HG02943 (cell line): ENCODE data around the gene TREH.

Source experiments
- ATAC-seq: cut with Tn5 transposase; IDR thresholded peaks from one replicate; pipeline ENCODE4 v1.9.1; 2021; ENCODE audit warnings: mild to moderate bottlenecking, low read depth, moderate library complexity; ENCODE audit not compliant: unreplicated experiment

The TREH gene

DNA sequence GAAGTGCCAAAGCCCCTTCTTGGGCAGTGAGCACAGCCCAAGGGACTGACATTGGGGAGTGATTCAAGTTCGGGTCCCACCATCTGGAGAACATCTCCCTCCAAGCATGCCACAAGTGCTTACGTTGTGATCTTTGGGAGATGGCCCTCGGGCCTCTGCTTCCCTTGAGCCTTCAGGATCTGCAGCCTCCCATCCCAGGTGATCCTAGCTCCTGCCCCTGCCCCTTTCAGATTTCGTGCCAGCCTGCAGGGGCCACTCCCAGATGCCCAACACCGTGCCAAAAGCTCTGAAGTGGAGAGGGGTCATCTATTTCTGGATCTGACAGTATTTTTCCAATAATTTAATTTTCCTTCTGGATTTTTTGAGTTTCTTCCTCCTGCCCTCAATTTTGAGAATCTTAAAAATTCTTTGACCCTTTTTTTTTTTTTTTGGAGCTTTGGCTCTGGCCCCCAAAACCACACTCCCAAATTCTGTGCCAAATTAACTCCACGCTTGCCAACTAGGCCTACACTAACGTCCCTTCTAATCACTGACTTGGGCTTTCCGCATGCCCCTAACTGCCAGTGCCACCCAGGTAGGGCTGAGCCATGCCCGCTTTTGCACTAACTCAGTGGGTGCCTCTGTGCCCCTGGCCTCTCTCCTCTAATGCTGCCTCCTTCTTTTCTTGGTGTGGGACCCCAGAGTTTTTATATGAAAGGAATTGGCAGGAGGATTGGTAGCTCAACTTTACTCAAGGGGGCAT is 46.7 kb downstream of the TREH start:
- ATAC-seq: no peak

DNA sequence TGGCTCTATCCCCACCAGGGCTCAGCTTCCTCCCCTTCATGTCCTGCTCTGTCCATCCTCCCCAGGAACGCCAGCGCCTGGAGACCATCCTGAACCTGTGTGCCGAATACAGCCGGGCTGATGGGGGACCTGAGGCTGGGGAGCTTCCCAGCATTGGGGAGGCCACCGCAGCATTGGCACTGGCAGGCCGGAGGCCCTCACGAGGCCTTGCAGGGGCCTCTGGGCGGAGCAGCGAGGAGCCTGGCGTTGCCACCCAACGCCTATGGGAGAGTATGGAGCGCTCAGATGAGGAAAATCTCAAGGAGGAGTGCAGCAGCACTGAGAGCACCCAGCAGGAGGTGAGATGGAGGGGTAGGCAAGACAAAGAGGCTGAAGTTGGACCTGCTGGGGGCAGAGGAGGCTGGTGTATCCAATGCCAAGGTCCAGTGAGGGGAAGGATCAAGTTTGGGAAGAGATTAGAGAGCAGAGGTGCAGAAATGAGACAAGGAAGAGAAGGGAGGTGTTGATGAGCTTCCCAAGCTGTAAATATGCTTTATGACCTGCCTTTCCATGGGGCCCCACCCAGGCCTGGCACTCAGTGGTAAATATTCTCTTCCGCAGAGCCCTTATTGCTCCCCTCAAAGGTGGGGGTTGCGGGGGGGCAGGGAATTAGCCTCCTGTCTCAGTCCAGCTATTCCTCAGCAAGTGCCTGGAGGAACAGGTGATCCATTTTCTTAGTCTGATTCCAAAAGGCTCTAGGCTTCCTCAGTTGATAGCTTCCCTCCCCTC is 48.1 kb downstream of the TREH start:
- ATAC-seq: no peak

DNA sequence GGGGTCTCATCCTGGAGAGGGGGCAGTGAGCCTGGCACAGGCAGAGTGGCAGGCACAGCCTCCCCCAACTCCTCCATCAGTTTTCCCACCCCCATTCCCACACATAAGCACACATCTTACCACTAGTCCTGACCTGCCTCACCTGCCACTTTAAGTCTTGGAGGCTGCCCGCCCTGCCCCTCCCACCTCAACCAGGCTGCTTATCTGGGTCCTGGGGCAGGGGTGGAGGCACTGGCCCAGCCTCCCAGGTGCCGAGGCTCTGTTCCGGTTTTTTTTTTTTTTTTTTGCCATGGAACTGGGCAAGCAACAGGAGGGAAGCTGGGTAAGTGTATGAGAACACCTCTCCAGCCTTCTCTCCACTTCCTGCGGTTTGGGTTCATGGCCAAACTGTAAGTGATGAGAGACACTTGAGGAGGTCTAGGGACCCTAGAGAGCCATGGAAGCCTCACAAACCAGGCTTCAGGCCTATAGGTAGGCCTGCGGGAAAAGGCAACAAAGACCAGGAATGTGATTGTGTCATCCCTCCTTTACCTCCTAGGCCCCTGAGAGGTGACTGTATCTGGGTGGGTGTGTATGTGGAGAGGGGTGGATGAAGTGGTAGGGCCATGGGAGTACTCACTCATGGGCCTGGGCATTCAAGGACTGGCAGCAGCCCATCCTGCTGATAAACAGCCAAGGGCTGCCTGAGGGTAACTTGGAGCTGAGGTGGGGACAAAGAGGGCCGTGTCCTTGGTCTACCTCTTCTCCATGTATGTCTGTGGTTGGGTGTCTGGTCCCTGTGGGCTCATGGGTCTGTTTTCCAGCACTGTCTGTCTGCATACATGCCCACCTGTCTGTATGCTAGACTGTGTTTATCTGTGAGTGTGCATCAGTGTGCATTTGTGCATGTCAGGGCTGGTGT is 49.4 kb downstream of the TREH start:
- ATAC-seq: no peak

DNA sequence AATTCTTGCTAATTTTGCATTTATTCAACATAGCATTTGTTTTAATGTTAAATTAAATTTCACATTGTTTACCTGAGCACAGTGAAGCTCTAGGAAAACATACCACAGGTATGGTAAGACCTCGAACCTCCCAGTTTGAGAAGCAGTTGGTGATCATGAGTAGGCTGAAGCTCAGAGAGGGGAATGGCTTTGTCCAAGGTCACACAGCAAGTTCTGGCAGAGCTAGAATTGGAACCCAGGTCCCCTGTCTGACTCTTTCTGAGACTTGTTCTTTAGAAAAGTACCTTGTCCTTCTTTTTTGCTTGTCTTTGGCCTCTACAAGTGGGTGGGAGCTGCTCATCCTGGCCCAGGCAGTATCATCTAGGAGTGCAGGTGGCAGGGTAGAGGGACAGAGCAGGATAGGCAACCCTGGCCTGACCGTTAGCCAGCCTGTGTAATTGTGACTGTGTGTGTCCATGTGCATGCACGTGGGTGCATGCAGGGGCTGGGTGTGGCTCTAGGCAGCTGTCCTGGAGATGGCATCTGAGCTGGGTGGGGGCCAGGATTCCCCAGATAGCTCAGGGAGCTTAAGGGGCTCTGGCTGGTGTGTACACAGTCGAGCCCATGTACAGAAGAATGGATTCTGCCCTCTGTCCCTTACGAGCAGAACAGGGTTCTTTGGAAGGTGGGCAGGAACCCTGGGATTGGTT is 50.4 kb downstream of the TREH start:
- ATAC-seq: no peak

DNA sequence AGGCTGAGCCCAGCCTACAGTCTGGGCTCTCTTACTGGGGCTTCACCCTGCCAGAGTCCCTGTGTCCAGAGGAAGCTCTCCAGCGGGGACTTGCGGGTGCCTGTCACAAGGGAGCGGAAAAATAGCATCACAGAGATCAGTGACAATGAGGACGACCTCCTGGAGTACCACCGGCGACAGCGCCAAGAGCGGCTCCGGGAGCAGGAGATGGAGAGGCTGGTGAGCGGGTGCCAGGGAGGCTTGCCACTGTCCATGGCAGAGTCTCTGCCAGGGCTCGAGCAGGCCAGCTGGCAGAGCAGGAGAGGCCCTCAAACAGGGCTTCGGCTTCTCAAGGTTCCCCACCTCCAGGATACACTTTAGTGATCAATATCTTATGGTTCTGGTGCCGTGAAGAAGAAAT is 51.0 kb downstream of the TREH start:
- ATAC-seq: no peak

DNA sequence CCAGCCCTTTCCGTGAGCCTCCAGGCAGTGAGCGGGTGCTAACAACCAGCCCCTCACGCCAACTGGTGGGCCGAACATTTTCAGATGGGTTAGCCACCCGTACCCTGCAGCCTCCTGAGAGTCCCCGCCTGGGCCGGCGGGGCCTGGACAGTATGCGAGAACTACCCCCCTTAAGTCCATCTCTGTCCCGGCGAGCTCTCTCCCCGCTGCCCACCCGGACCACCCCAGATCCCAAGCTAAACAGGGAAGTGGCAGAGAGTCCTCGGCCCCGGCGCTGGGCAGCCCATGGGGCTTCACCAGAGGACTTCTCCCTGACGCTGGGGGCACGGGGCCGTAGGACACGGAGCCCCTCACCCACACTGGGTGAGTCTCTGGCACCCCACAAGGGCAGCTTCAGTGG is 51.4 kb downstream of the TREH start:
- no peak for ATAC-seq

DNA sequence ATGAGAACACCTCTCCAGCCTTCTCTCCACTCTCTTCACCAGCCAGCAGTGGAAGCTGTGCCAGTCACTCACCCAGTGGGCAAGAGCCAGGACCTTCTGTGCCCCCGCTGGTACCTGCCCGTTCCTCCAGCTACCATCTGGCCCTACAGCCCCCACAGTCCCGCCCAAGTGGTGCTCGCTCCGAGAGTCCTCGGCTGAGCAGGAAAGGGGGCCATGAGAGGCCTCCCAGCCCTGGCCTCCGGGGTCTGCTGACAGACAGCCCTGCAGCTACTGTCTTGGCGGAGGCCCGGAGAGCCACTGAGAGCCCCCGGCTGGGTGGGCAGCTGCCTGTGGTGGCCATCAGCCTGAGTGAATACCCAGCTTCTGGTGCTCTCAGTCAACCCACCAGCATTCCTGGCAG is 51.9 kb downstream of the TREH start:
- ATAC-seq: no peak

DNA sequence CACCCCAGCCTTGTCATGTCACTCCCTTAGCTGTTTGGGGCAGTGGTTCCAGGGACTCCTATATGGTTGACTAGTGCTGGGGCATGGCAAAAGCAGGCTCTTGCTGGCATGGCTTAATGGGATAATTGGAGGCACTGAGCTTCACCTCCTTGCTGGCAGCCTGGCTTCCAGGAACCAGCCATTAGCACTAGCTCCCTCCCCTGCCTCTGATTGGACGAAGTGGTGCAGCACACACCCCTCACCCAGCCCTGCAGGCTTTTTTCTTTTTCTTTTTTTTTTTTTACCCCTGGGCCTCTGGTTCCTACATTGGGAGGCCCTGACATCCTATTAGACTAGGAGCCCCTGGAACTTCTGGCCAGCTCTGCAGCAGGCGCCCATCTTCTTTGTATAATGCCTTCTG is 53.5 kb downstream of the TREH start:
- no peak for ATAC-seq

DNA sequence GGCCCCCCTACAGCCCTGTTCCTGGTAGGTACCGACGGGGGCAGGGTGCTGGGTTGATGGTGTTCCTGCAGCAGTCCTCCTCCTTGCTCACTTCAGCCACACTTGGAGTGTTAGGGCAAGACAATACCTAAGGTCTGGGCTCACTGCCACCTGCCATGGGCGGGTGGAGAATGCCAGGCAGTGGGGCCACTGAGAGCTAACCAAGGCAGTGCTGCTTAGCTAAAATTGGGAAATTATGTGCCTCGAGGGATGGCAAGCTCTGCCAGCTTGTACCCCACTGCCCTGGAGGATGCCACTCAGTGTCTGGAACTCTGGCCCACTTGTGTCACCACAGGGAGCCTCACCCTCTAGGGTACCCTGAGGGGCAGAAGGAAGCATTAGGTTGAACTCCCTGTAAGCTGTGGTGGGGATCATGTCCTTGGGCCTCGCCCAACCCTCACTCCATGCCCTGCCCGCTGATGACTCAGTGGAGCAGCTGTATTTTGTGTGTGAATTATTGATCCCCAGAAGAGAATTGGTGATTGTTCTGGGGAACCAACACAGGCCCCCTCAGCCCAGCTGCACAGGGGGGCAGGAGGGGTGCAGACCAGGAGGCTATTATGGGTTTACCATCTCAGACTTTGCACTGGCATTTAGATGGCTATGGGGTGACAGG is 54.3 kb downstream of the TREH start:
- no peak for ATAC-seq

DNA sequence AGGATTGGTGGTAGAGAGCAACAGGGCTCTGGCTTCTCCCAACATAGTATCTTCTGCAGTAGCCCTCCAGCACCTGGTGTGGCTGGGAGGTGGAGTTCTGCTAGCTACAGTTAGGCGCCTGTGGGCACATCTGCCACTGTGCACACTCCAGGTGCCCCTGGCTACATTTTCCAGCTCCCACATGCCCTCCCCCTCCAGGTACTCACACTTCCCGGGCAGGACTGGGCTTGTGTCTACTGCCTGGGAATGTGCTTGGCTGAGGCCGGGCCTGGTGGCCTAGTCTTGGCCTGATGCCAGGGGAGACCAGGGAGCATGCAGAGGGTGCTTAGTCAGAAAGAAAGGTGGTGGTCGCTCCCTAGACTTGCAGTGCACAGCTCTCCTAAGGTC is 56.2 kb downstream of the TREH start:
- ATAC-seq: no peak

DNA sequence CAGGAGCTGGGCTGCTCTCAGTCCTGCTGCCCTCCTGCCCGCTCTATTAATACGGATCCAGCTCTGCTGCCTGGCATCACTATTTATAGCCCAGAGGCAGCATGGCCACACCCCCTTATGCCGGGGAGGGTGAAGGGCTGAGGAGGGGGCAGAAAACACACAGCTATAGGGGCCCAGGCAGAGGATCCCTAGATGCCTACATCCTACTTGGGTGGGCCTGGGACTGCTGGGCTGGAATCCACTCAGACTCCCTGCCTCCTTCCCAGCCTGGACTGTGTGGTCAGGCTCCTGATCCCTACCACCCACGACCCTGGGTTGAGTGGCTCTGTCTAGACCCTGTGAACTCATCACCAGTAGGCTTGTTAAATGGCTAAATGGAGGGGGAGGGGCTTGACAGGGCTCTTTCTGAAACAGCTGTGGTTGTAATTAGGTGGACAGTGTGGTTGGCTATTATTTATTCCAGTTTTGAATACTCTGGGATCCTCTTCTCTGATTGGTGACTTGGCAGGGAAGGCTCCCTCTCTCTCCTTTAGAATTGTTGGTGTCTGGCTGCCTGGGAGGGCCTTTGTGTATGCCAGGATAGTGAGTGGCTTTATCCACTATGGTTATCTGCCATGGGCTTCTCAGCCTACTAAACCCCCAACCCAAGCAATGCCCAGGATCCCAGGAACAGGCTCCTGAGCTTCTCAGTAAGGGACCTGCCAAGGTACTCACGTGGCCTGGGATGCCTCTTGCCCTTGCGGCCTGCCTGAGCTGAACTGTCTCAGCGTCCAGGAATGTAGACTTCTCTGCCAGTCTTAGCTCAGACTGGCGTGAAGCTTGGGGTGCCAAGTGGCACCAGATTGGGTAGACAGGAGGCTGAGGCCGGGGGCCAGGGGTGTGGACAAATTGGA is 56.8 kb downstream of the TREH start:
- no peak for ATAC-seq

DNA sequence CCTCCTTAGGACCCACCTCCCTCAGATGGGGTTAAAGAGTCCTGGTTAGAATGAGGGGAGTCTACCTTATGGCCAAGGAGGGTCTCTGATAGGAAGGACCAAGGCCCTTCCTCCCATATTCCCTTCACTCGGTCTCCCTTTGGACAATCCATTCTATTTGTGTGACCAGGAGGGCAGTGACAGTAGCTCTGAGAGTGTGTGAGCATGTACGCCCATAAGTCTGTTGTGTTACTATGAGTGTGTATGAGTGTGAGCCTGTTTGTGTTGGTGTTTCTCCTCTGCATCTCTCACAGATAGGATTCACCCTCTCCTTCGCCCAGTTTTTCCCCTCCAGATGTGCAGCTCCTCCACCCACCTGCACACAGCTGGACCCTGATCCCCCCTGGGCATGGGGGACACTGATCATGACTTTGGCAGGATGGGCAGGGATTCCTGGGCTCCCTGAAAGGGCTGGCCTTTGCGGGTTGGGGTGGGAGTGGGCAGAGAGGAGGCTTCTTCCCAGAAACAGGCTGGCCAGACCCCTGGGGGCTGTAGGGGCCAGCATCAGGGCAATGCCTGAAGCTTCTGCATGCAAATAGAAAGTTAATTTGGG is 57.6 kb downstream of the TREH start:
- no peak for ATAC-seq

DNA sequence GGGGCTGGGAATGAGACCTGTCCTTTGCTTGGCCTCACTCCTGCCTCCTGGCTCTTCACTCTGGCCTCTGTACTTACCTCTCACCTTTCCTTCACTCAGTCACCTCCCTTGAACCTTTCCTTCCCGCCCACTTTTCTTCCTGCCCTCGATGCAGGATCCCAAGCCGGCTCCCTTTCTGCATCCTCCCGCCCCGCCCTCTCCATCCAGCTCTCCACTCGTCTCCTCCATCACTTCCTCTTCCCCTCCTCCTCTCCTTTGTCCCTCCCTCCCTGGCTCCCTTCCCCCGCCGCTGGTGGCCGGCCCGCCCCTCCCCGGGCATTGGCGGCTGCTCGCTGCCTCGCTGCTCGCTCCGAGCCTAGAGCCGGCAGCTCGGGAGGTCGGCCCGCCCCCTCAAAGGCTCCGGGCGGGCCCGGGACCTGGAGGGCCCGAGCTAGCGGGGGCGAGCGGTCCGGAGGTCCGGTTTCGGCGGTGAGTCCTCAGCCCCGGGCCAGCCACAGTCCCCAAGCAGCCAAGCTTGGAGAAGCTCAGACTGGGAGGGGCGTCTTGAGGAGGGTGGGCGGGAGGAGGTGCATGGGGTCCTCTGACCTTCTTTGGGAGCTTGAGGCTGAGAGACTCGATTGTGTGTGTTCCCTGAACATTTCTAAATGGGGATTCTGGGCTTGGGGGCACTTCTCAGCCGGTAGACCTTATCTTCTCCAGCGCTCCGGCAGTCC is 58.2 kb downstream of the TREH start:
- ATAC-seq: no peak

DNA sequence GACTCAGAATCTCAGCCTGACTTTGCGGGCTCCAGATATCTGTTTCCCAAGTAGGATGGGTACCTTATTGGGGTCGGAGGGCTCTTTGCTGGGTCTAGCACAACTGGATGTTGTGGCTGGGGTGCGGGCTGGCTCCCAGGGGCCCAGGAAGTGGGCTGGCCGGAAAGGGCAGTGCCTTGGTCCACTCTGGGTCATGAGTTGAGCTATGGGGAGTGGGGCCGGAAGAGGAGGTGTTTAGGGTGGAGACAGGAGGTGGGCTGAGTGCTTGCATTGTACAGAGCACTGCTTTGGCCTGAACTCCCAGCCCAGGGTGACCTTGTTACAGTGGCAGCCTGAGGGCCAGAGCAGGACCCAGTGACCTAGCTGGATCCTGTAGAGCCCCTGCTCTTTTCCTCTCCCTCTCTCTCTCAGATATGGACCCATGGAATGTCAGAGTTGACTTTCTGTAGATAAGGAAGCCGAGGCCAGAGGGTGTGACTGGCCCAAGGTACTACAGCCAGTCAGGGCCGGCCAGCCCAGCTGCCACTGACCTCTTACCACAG is 58.9 kb downstream of the TREH start:
- no peak for ATAC-seq

DNA sequence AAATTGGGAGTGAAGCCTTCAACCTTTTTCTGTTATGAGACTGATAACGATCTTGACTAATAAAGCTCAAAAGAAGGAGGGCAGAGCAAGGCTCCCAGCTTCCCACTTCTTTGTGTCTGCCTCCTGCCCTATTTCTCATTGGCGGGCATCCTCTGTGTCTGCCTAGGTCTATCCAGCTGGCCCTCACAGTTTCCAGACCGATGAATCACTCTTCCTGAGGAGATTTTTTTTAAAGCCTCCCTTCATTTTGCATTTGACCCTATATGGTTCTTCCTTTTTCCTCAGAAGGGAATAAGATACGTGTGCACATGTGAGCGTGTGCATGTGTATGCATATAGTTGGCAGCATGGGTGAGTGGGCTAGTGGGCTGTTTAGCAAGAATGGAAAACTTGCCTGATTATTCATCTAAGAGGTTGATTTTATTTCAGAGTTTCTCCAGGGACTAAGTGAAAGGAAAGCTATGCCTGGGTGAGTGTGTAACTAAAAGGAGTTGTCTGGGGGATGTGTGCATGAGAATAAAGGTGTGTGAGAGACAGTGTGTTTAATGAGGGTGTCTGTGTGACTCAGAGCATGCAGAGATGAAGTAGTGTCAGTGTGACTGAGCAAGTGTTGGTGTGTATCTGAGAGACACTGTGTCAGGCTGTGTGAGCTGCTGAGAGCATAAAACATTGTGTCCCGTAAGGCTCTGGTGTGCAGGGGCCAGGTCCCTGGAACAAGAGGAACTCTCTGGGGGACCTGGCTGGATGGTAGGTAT is 59.8 kb downstream of the TREH start:
- no peak for ATAC-seq

DNA sequence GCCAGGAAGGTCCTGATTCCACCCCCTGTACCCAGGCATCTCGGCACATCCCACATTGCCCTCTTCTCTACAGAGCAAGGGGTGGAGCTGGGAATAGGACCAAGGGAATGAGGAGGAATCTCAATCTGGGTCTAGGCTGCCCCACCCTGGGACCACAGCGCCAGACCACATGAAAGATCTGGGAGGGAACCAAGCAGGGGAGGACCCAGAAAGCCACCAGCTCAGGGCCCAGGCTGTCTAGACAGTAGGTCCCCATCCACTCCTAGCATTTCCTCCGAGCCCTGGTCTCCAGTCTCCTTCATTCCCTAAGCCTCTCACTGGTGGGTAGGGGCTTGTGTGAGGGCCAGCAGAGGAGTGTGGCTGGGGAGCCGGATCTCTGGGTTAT is 60.5 kb downstream of the TREH start:
- no peak for ATAC-seq
